Epithelial cell of esophagus (primary cell): ENCODE data around the gene HMGCS1.

ENCODE experiments used
- DNase-seq: peaks from one replicate; pipeline ENCODE4 v3.0.0; 2010; ENCODE audit warnings: low read depth
- H3K4me3 ChIP-seq: 2 replicates; pipeline ENCODE4 v1.5.1; 2011; ENCODE audit warnings: mild to moderate bottlenecking, low read length, control low read depth
- CTCF ChIP-seq: IDR thresholded peaks from 2 replicates; pipeline ENCODE4 v1.5.1; 2011; ENCODE audit warnings: low read depth, mild to moderate bottlenecking, low read length, control low read depth, inconsistent platforms; ENCODE audit not compliant: insufficient read depth; ENCODE audit errors: missing control alignments

The HMGCS1 gene

GRCh38 chr5:43258116-43258515 is 55.1 kb downstream of the HMGCS1 start:
- no peak for TF ChIP-seq CTCF

GRCh38 chr5:43256261-43256966 is 56.8 kb downstream of the HMGCS1 start:
- no peak overlapping the region for H3K4me3 ChIP-seq
- DNase-seq: no peak
- TF ChIP-seq CTCF: no peak

More at GRCh38 chr5:43258116-43258515, 55.1 kb downstream of the HMGCS1 start:
- no peak for DNase-seq
- H3K4me3 ChIP-seq: no peak overlapping the region

- DNase-seq: no peak
- no peak overlapping the region for H3K4me3 ChIP-seq
- no peak for TF ChIP-seq CTCF
Observed at GRCh38 chr5:43255704-43256103, 57.5 kb downstream of the HMGCS1 start.

- DNase-seq: no peak
- no peak overlapping the region for H3K4me3 ChIP-seq
- TF ChIP-seq CTCF: no peak
Observed at GRCh38 chr5:43251754-43252153, 61.5 kb downstream of the HMGCS1 start.

- no peak for DNase-seq
- no peak overlapping the region for H3K4me3 ChIP-seq
- TF ChIP-seq CTCF: no peak
Observed at GRCh38 chr5:43245724-43246385, 67.4 kb downstream of the HMGCS1 start.

- no peak for DNase-seq
- no peak overlapping the region for H3K4me3 ChIP-seq
- TF ChIP-seq CTCF: no peak
Observed at GRCh38 chr5:43244823-43245565, 68.2 kb downstream of the HMGCS1 start.

GRCh38 chr5:43243270-43243669 is 69.9 kb downstream of the HMGCS1 start:
- no peak for DNase-seq
- TF ChIP-seq CTCF: no peak
- no peak overlapping the region for H3K4me3 ChIP-seq
